SU-DHL-6 (cell line): ENCODE data around the gene DCBLD2.

ENCODE experiments used
- EZH2phosphoT487 ChIP-seq: fragments of 200-600 bp; sonication (generic), shearing (Covaris generic); conservative IDR thresholded peaks from 2 replicates; pipeline ENCODE4 v1.6.1; 2018; ENCODE audit warnings: mild to moderate bottlenecking, antibody characterized with exemption, low read length, moderate library complexity, mixed read lengths
- TF ChIP-seq, protein P1 (sequence below): fragments of 200-600 bp; sonication (generic); IDR thresholded peaks from one replicate; pipeline ENCODE4 v1.5.1; 2017; ENCODE audit warnings: antibody characterized with exemption, mild to moderate bottlenecking, low read length, moderate library complexity; ENCODE audit not compliant: insufficient read depth, poor library complexity, severe bottlenecking

- TF ChIP-seq, protein P1, sequence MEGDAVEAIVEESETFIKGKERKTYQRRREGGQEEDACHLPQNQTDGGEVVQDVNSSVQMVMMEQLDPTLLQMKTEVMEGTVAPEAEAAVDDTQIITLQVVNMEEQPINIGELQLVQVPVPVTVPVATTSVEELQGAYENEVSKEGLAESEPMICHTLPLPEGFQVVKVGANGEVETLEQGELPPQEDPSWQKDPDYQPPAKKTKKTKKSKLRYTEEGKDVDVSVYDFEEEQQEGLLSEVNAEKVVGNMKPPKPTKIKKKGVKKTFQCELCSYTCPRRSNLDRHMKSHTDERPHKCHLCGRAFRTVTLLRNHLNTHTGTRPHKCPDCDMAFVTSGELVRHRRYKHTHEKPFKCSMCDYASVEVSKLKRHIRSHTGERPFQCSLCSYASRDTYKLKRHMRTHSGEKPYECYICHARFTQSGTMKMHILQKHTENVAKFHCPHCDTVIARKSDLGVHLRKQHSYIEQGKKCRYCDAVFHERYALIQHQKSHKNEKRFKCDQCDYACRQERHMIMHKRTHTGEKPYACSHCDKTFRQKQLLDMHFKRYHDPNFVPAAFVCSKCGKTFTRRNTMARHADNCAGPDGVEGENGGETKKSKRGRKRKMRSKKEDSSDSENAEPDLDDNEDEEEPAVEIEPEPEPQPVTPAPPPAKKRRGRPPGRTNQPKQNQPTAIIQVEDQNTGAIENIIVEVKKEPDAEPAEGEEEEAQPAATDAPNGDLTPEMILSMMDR: no peak
- no peak for TF ChIP-seq EZH2phosphoT487
These were observed 26.8 kb downstream of the DCBLD2 start for GRCh38 chr3:98874602-98875249.
